ENCODE data around the gene TNIK.

TNIK gene

DNA sequence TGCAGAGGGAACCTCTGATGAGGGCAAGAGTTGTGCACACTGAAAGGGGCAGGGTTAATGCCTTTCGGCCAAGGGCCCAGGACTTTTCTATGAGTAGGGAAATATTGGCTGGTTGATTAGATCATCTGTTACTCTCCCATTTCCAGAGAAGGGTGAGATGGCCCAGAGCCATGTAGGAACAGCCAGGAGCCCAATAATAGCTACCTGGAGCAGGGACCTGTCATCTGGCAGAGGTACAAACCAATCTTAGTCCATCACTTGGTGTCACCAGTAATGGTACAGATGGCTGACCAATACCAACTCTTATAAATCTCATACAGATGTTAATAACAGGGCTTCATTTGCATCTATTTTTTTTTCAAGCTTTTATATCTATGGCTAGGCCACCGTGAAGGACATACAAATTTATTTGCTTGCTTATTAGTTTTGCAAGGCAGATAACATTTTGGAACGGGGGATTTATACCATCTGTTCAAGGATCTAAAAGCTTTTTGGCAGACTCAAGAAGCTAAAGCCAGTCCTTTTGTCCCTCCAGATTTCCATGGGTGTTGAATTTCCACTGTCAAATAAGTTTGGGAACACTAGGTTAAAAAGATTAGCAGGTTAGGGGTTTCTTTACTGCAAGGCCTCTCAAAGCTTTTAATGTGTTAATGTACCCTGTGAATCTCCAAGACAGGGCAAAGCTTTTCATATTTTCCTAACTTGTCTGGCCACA, 79.3 kb downstream of the TNIK start:
- Histone ChIP-seq H3K4me2 (no peak overlapping the region), H3K79me2 (ENCODE audit: insufficient read depth, low read depth) (no peaks in the 10 kb centered on the region), H3K4me3 (IDR thresholded peaks at IDR 0.05; ENCODE audit: insufficient read depth, low read depth, low read length) (no peak overlapping the region), H4K20me1 (ENCODE audit: insufficient read depth) (no peaks in the 10 kb centered on the region), H3K36me3 (ENCODE audit: insufficient read depth) (no peaks in the 10 kb centered on the region), H3K27ac (no peak overlapping the region), H3K27me3 (ENCODE audit: insufficient read depth, low read depth) (no peaks in the 10 kb centered on the region), H3K4me1 (ENCODE audit: low read depth, poor library complexity, severe bottlenecking) (peaks cover 5% of the 10 kb centered on the region), H2AFZ (ENCODE audit: low read depth) (no peak overlapping the region), H3K9ac (no peak overlapping the region)
- TF ChIP-seq, protein P1, sequence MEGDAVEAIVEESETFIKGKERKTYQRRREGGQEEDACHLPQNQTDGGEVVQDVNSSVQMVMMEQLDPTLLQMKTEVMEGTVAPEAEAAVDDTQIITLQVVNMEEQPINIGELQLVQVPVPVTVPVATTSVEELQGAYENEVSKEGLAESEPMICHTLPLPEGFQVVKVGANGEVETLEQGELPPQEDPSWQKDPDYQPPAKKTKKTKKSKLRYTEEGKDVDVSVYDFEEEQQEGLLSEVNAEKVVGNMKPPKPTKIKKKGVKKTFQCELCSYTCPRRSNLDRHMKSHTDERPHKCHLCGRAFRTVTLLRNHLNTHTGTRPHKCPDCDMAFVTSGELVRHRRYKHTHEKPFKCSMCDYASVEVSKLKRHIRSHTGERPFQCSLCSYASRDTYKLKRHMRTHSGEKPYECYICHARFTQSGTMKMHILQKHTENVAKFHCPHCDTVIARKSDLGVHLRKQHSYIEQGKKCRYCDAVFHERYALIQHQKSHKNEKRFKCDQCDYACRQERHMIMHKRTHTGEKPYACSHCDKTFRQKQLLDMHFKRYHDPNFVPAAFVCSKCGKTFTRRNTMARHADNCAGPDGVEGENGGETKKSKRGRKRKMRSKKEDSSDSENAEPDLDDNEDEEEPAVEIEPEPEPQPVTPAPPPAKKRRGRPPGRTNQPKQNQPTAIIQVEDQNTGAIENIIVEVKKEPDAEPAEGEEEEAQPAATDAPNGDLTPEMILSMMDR (conservative IDR thresholded peaks at IDR 0.05; ENCODE audit: low read depth, low read length): no peak

DNA sequence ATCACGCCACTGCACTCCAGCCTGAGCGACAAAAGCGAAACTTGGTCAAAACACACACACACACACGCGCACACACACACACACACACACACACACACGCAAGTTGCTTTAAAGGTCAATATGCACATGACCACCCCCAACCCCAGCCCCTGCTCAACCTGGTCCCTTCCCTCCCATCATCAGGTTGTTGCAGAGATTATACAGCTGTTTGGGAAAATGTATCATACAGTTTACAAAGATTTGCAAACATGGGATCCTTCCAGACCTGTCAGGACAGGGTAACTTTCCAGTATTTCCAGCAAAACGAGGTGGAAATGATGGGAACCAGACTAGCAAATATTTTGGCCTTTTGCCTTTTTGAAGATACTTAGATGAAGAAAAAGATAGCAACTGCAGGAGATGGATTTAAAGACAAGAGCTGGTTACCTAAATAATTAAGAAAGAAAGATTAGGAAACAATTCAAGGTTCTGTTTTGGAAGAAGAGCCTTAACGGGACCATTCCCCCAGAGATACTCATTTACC, 80.2 kb downstream of the TNIK start:
- Histone ChIP-seq H3K4me1 (ENCODE audit: low read depth, poor library complexity, severe bottlenecking) (peaks cover 5% of the 10 kb centered on the region), H4K20me1 (ENCODE audit: insufficient read depth) (no peaks in the 10 kb centered on the region), H3K36me3 (ENCODE audit: insufficient read depth) (no peaks in the 10 kb centered on the region), H2AFZ (ENCODE audit: low read depth) (no peak overlapping the region), H3K9ac (no peak overlapping the region), H3K79me2 (ENCODE audit: insufficient read depth, low read depth) (no peaks in the 10 kb centered on the region), H3K27me3 (ENCODE audit: insufficient read depth, low read depth) (no peaks in the 10 kb centered on the region), H3K4me2 (no peak overlapping the region), H3K27ac (no peak overlapping the region), H3K4me3 (IDR thresholded peaks at IDR 0.05; ENCODE audit: insufficient read depth, low read depth, low read length) (no peak overlapping the region)
- TF ChIP-seq, protein P1 (conservative IDR thresholded peaks at IDR 0.05; ENCODE audit: low read depth, low read length): no peak

DNA sequence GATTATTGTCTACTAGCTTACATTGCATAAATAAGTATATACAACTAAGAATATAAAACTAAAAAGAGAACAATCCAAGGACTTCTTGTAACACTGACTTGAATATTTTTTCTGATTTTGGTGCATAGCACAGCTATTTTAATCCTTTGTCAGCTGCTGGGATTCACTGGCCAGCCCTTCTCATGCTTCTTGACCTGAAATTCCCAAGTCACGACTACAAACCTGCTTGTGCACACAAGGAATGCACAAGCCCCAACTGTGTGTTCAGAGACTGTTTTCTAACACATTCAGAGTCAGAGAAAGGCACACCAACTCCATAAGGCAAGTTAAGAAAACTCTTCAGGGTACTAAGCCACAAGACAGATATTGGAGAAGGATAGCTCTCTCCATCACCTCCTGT, 80.9 kb downstream of the TNIK start:
- Histone ChIP-seq H3K36me3 (ENCODE audit: insufficient read depth) (no peaks in the 10 kb centered on the region), H3K4me2 (no peak overlapping the region), H4K20me1 (ENCODE audit: insufficient read depth) (no peaks in the 10 kb centered on the region), H3K27me3 (ENCODE audit: insufficient read depth, low read depth) (no peaks in the 10 kb centered on the region), H2AFZ (ENCODE audit: low read depth) (no peak overlapping the region), H3K9ac (no peak overlapping the region), H3K4me1 (ENCODE audit: low read depth, poor library complexity, severe bottlenecking) (peaks cover 5% of the 10 kb centered on the region), H3K27ac (no peak overlapping the region), H3K4me3 (IDR thresholded peaks at IDR 0.05; ENCODE audit: insufficient read depth, low read depth, low read length) (no peak overlapping the region), H3K79me2 (ENCODE audit: insufficient read depth, low read depth) (no peaks in the 10 kb centered on the region)
- TF ChIP-seq, protein P1 (conservative IDR thresholded peaks at IDR 0.05; ENCODE audit: low read depth, low read length): no peak

- Histone ChIP-seq H3K27ac (no peak overlapping the region), H4K20me1 (ENCODE audit: insufficient read depth) (no peaks in the 10 kb centered on the region), H3K4me3 (IDR thresholded peaks at IDR 0.05; ENCODE audit: insufficient read depth, low read depth, low read length) (no peak overlapping the region), H2AFZ (ENCODE audit: low read depth) (no peak overlapping the region), H3K4me2 (no peak overlapping the region), H3K27me3 (ENCODE audit: insufficient read depth, low read depth) (no peaks in the 10 kb centered on the region), H3K9ac (no peak overlapping the region), H3K36me3 (ENCODE audit: insufficient read depth) (no peaks in the 10 kb centered on the region), H3K79me2 (ENCODE audit: insufficient read depth, low read depth) (no peaks in the 10 kb centered on the region), H3K4me1 (ENCODE audit: low read depth, poor library complexity, severe bottlenecking) (peaks cover 5% of the 10 kb centered on the region)
- TF ChIP-seq, protein P1 (conservative IDR thresholded peaks at IDR 0.05; ENCODE audit: low read depth, low read length): no peak
Measured at GRCh38 chr3:171378586-171378985, 81.6 kb downstream of the TNIK start.
